ENCODE measurements around the gene CHID1.

DNA sequence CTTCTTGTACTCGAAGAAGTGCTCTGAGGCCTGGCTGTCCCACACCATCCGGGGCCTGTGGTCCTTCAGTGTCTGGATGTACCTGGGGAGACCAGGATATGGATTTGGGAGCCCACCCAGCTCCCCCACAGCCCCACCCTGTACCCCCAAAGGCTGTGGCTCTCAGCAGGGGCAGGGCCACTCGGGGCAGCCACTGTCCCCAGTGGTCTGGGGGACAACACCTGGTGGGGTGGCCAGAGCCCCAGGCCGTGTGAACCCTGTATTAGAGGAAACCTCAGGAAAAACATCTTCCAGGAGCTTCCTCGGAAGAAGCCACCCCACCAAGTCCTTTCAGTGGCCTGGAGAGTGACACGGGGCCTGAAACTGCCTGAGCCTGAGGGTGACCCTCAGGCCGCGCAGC lies 40.2 kb downstream of the CHID1 start:
- TF ChIP-seq TAF1 (IDR thresholded peaks at IDR 0.05; ENCODE audit: low read depth) (no peak), CEBPB (IDR thresholded peaks at IDR 0.05) (no peak), YY1 (IDR thresholded peaks at IDR 0.05; ENCODE audit: low read depth) (no peak), TCF12 (IDR thresholded peaks at IDR 0.05; ENCODE audit: low read depth) (no peak), RAD21 (IDR thresholded peaks at IDR 0.05; ENCODE audit: low read depth) (no peak), ZBTB7A (IDR thresholded peaks at IDR 0.05; ENCODE audit: low read depth) (no peak), CREB1 (IDR thresholded peaks at IDR 0.05; ENCODE audit: low read depth) (no peak), EGR1 (IDR thresholded peaks at IDR 0.05) (no peak)
- TF ChIP-seq, protein P1, sequence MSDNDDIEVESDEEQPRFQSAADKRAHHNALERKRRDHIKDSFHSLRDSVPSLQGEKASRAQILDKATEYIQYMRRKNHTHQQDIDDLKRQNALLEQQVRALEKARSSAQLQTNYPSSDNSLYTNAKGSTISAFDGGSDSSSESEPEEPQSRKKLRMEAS (IDR thresholded peaks at IDR 0.05), result no peak
- TF ChIP-seq, protein P2, sequence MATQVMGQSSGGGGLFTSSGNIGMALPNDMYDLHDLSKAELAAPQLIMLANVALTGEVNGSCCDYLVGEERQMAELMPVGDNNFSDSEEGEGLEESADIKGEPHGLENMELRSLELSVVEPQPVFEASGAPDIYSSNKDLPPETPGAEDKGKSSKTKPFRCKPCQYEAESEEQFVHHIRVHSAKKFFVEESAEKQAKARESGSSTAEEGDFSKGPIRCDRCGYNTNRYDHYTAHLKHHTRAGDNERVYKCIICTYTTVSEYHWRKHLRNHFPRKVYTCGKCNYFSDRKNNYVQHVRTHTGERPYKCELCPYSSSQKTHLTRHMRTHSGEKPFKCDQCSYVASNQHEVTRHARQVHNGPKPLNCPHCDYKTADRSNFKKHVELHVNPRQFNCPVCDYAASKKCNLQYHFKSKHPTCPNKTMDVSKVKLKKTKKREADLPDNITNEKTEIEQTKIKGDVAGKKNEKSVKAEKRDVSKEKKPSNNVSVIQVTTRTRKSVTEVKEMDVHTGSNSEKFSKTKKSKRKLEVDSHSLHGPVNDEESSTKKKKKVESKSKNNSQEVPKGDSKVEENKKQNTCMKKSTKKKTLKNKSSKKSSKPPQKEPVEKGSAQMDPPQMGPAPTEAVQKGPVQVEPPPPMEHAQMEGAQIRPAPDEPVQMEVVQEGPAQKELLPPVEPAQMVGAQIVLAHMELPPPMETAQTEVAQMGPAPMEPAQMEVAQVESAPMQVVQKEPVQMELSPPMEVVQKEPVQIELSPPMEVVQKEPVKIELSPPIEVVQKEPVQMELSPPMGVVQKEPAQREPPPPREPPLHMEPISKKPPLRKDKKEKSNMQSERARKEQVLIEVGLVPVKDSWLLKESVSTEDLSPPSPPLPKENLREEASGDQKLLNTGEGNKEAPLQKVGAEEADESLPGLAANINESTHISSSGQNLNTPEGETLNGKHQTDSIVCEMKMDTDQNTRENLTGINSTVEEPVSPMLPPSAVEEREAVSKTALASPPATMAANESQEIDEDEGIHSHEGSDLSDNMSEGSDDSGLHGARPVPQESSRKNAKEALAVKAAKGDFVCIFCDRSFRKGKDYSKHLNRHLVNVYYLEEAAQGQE (IDR thresholded peaks at IDR 0.05; ENCODE audit: low read depth), result no peak
